Spleen (tissue), 11 donors: Measurements from ENCODE around the gene SEPTIN1. TPM values are rescaled to one million over a fixed set of nuclear protein-coding genes. Genes with fewer than 3 reads are reported as not detected.

Experiments
- DNase-seq: peaks from one replicate; pipeline ENCODE4 v3.0.0-alpha.2; 2020
- H3K27ac ChIP-seq, 8 donors: fragments of 200-600 bp; sonication (generic) in 7 of 8; 1 replicate in 4 of 8; 2 replicates in 4 of 8; pipeline versions ENCODE4 v1.5.0 to v1.8.0; 2016 to 2021; ENCODE audit warnings: inconsistent platforms in 4 of 8, mild to moderate bottlenecking in 4 of 8, moderate library complexity in 1 of 8
- H3K27me3 ChIP-seq, 7 donors: fragments of 200-600 bp; sonication (generic) in 6 of 7; replicated peaks in 1 of 7; 1 replicate in 4 of 7; 2 replicates in 3 of 7; pipeline versions ENCODE4 v1.5.0 to v1.8.0; 2016 to 2021; ENCODE audit warnings: inconsistent platforms in 3 of 7, mild to moderate bottlenecking in 1 of 7
- H3K36me3 ChIP-seq, 6 donors: fragments of 200-600 bp; sonication (generic) in 5 of 6; 1 replicate in 4 of 6; 2 replicates in 2 of 6; pipeline versions ENCODE4 v1.5.0 to v1.8.0; 2016 to 2021; ENCODE audit warnings: inconsistent platforms in 2 of 6
- H3K4me1 ChIP-seq, 6 donors: fragments of 200-600 bp; sonication (generic) in 5 of 6; 1 replicate in 3 of 6; 2 replicates in 3 of 6; pipeline versions ENCODE4 v1.5.0 to v1.8.0; 2016 to 2021; ENCODE audit warnings: inconsistent platforms in 3 of 6
- H3K4me3 ChIP-seq, 8 donors: fragments of 200-600 bp; sonication (generic) in 7 of 8; 1 replicate in 4 of 8; 2 replicates in 4 of 8; pipeline versions ENCODE4 v1.5.0 to v1.8.0; 2016 to 2021; ENCODE audit warnings: inconsistent platforms in 4 of 8, mild to moderate bottlenecking in 4 of 8, moderate library complexity in 2 of 8
- H3K9me3 ChIP-seq, 8 donors: fragments of 200-600 bp; sonication (generic) in 7 of 8; 1 replicate in 4 of 8; 2 replicates in 4 of 8; pipeline versions ENCODE4 v1.5.0 to v1.8.0; 2016 to 2021; ENCODE audit warnings: inconsistent platforms in 4 of 8
- POLR2A ChIP-seq, 3 donors: fragments of 450-650 bp; IDR thresholded peaks; one replicate each; pipeline ENCODE4 v1.5.1; 2017; ENCODE audit warnings: antibody characterized with exemption in 3 of 3, mild to moderate bottlenecking in 1 of 3
- POLR2AphosphoS5 ChIP-seq, 3 donors: sonication (generic); formaldehyde crosslinking; IDR thresholded peaks; one replicate each; pipeline ENCODE4 v1.5.1; 2017; ENCODE audit warnings: antibody characterized with exemption in 3 of 3
- WGBS, 5 donors: extraction: QIAGEN DNeasy Blood & Tissue Kit in 3 of 5; methylation state at CpG; one replicate each; pipeline versions ENCODE4 v1.1.5 to v1.1.7; 2013 to 2018; 5-methylcytosine and 5-hydroxymethylcytosine counted together
- intact Hi-C: fragments of 100-400 bp; cut with DNase I; formaldehyde crosslinking; loops from one replicate; pipeline ENCODE4 v1.15.0; 2023; ENCODE audit warnings: low total_unique reads
- polyA plus RNA-seq, 3 donors: library from polyadenylated mRNA; stranded (reverse); fragments of 200-250 nt; gene quantifications; one replicate each; pipeline ENCODE4 v1.2.1, GENCODE V29; 2013
- total RNA-seq, 7 donors: library from RNA; depleted of rRNA in 3 of 7; stranded (reverse); fragments of >200 nt in 3 of 7; fragmentation: NEBNext Ultra II Directional in 4 of 7; extraction: Animal tissue kit (Norgen Biotek cat#: 25700) in 4 of 7; gene quantifications; one replicate each; pipeline versions ENCODE4 v1.1.0 to v1.2.1, GENCODE V29; 2016 to 2021
- TF ChIP-seq, protein P1 (sequence below), 11 experiments: fragments of 200-600 bp in 7 of 11; fragments of 450-650 bp in 4 of 11; sonication (generic) in 4 of 11; IDR thresholded peaks in 8 of 11; conservative IDR thresholded peaks in 3 of 11; 1 replicate in 7 of 11; 2 replicates in 4 of 11; pipeline versions ENCODE4 v1.4.0 to v1.8.0; 2016 to 2021; ENCODE audit warnings: antibody characterized with exemption in 11 of 11, inconsistent platforms in 4 of 11, mild to moderate bottlenecking in 1 of 11
- donor health status: healthy with polysubstance abuse.
- donor health status: DM: no; HTN: no; CAD: no; lungs with moderate emphysema.
- donor health status: DM: no; HTN: no; CAD: no.
- donor health status: Bipolar disorder and iron deficiency.
- donor health status: healthy.
- donor health status: DM: no; HTN: no; CAD: no.
- donor health status: DM: yes; HTN: yes; CAD: no.

SEPTIN1 gene
- total and polyA plus RNA-seq, 10 donors, result 38.5 to 199 (median 84.2) TPM

- DNase-seq, result peak; percentile 63
- peak in 1 of 3 donors; percentile 34 for TF ChIP-seq POLR2AphosphoS5 (IDR thresholded peaks at IDR 0.05)
- no peak for TF ChIP-seq POLR2A (IDR thresholded peaks at IDR 0.05)
- peaks cover 16 to 69% (median 53%) of the 10 kb centered on the region in 6 donors for H3K4me1 ChIP-seq
- peaks cover 0 to 57% (median 36%) of the 10 kb centered on the region in 6 donors for H3K36me3 ChIP-seq
- H3K4me3 ChIP-seq, result no peak overlapping the region
- H3K27me3 ChIP-seq, result no peaks in the 10 kb centered on the region
- H3K27ac ChIP-seq, result peak overlapping the region in 5 of 8 donors; percentile 22 to 93 (median 52)
- WGBS, 5 donors, result 85 to 92% (median 87%) methylated on average over 15 of the region's 15 CpGs
- intact Hi-C loops, result loop anchor here (5.0 kb wide), 1 partner anchor 51 kb away; no protein-coding TSS in a partner anchor
- no peaks in the 10 kb centered on the region for H3K9me3 ChIP-seq
Measured at GRCh38 chr16:30351001-30351441, 31.3 kb downstream of the SEPTIN1 start.

DNA sequence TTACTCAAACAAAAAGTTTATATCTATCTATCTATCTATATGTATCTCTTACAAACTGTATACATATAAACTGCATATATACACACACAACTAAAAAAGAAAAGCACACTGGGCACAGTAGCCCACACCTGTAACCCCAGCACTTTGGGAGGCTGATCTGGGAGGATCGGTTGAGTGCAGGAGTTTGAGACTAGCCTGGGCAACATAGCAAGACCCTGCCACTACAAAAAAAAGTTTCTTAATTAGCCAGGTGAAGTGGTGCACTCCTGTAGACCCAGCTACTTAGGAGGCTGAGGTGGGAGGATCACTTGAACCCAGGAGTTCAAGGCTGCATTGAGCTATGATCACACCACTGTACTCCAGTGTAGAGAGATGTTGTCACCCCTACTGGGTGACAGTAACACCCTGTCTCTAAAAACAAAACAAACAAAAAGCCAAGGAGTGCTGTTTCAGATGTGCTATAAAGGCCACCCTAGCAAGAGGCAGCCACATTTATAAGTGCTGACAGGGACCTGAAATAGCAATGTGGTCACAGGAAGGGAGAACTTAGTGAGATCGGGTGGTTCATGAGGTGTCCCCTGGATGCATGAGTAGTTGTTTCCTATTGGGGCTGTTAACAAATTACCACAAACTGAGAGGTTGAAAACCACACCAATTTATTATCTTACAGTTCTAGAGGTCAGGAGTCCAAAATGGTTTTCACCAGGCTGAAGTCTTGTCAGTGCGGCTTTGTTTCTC is 32.1 kb downstream of the SEPTIN1 start:
- no peaks in the 10 kb centered on the region for H3K27me3 ChIP-seq
- intact Hi-C loops, result loop anchor here (5.0 kb wide), 1 partner anchor 52 kb away; no protein-coding TSS in a partner anchor
- H3K4me3 ChIP-seq, result no peak overlapping the region
- 50 to 68% (median 57%) methylated on average over 3 of the region's 3 CpGs for WGBS, 5 donors
- H3K9me3 ChIP-seq, result no peaks in the 10 kb centered on the region
- peak; percentile 6 for DNase-seq
- peak overlapping the region in 6 of 8 donors; percentile 1 to 93 (median 47) for H3K27ac ChIP-seq
- peaks cover 12 to 62% (median 47%) of the 10 kb centered on the region in 6 donors for H3K4me1 ChIP-seq
- peaks cover 0 to 57% (median 36%) of the 10 kb centered on the region in 6 donors for H3K36me3 ChIP-seq
- TF ChIP-seq, protein P1, sequence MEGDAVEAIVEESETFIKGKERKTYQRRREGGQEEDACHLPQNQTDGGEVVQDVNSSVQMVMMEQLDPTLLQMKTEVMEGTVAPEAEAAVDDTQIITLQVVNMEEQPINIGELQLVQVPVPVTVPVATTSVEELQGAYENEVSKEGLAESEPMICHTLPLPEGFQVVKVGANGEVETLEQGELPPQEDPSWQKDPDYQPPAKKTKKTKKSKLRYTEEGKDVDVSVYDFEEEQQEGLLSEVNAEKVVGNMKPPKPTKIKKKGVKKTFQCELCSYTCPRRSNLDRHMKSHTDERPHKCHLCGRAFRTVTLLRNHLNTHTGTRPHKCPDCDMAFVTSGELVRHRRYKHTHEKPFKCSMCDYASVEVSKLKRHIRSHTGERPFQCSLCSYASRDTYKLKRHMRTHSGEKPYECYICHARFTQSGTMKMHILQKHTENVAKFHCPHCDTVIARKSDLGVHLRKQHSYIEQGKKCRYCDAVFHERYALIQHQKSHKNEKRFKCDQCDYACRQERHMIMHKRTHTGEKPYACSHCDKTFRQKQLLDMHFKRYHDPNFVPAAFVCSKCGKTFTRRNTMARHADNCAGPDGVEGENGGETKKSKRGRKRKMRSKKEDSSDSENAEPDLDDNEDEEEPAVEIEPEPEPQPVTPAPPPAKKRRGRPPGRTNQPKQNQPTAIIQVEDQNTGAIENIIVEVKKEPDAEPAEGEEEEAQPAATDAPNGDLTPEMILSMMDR (IDR thresholded peaks at IDR 0.05 in 8 of 11, conservative IDR thresholded peaks at IDR 0.05 in 3 of 11), result no peak
- TF ChIP-seq POLR2AphosphoS5 (IDR thresholded peaks at IDR 0.05), result peak in 1 of 3 donors; percentile 35

DNA sequence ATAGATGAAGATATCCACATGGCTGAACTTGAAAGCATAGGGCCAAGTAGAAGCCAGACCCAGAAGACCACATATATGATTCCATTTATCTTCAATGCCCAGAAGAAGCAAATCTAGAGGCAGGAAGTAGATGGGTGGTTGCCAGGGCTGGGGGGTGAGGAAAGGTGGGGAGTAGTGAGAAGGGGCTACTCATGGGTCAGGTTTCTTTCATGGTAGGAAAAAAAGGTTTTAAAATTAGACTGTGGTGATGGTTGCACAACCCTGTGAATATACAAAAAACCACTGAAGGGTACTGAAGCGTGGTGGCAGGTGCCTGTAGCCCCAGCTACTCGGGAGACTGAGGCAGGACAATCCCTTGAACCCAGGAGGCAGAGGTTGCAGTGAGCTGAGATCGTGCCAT is 32.7 kb downstream of the SEPTIN1 start:
- Histone ChIP-seq H3K4me1 (peaks cover 12 to 61% (median 46%) of the 10 kb centered on the region in 6 donors), H3K36me3 (peaks cover 0 to 57% (median 36%) of the 10 kb centered on the region in 6 donors), H3K4me3 (no peak overlapping the region), H3K27ac (peak overlapping the region in 6 of 8 donors; percentile 1 to 93 (median 47)), H3K27me3 (no peaks in the 10 kb centered on the region), H3K9me3 (no peaks in the 10 kb centered on the region)
- intact Hi-C loops, result loop anchor here (5.0 kb wide), 1 partner anchor 53 kb away; no protein-coding TSS in a partner anchor
- TF ChIP-seq POLR2A (IDR thresholded peaks at IDR 0.05) (no peak), POLR2AphosphoS5 (IDR thresholded peaks at IDR 0.05) (no peak)
- TF ChIP-seq, protein P1 (IDR thresholded peaks at IDR 0.05 in 8 of 11, conservative IDR thresholded peaks at IDR 0.05 in 3 of 11), result no peak
- 35 to 67% (median 63%) methylated on average over 3 of the region's 3 CpGs for WGBS, 5 donors
- peak; percentile 30 for DNase-seq

DNA sequence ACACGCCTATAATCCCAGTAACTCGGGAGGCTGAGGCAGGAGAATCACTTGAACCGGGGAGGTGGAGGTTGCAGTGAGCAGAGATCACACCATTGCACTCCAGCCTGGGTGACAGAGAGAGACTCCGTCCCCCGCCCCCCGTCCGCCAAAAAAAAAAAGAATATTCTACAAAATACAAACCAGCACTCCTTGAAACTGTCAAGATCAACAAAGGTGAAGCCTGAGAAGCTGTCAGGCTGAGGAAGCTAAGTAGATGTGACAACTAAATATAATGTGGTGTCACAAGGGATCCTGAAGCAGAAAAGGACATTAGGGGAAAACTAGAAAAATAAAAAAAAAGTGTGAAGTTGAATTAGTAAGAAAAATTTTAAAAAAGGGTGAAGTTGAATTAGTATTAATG is 33.4 kb downstream of the SEPTIN1 start:
- Histone ChIP-seq H3K27ac (peak overlapping the region in 5 of 8 donors; percentile 1 to 93 (median 52)), H3K9me3 (no peaks in the 10 kb centered on the region), H3K4me1 (peaks cover 8 to 54% (median 39%) of the 10 kb centered on the region in 6 donors), H3K36me3 (peaks cover 0 to 56% (median 36%) of the 10 kb centered on the region in 6 donors), H3K27me3 (no peaks in the 10 kb centered on the region), H3K4me3 (no peak overlapping the region)
- intact Hi-C loops, result no loop called here
- TF ChIP-seq, protein P1 (IDR thresholded peaks at IDR 0.05 in 8 of 11, conservative IDR thresholded peaks at IDR 0.05 in 3 of 11), result no peak
- TF ChIP-seq POLR2AphosphoS5 (IDR thresholded peaks at IDR 0.05), result no peak
- TF ChIP-seq POLR2A (IDR thresholded peaks at IDR 0.05), result no peak
- peak; percentile 6 for DNase-seq
- WGBS, 5 donors, result 92 to 99% (median 95%) methylated on average over 7 of the region's 7 CpGs
